Brain pericyte (primary cell): ENCODE data around the gene SUPT4H1.

Source experiments
- DNase-seq: peaks from one replicate; pipeline ENCODE4 v3.0.0-alpha.2; 2012; ENCODE audit warnings: low read depth, low spot score

The SUPT4H1 gene

DNA sequence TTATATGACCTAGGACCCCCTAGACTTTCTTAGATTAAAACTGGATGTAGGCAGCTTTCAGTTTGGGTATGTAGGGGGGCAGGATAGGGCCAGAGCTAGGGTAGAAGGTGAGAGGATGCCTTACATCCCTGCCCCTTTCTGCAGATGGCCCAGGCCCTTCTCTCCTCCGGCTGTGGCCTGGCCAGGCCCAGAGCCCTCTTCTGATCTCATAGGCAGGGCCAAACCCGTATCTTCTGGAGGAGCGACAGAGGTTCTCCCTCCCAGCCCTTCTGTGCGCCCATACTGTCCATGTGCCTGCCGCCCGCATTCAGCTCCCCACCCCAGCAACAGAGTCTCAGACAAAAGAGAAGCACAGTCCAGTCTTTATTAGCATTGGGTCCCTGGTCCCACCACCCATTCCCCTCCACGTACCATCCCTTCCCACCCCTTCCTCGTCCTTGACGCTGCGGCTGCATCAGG, 21.4 kb downstream of the SUPT4H1 start:
- no peak for DNase-seq

DNA sequence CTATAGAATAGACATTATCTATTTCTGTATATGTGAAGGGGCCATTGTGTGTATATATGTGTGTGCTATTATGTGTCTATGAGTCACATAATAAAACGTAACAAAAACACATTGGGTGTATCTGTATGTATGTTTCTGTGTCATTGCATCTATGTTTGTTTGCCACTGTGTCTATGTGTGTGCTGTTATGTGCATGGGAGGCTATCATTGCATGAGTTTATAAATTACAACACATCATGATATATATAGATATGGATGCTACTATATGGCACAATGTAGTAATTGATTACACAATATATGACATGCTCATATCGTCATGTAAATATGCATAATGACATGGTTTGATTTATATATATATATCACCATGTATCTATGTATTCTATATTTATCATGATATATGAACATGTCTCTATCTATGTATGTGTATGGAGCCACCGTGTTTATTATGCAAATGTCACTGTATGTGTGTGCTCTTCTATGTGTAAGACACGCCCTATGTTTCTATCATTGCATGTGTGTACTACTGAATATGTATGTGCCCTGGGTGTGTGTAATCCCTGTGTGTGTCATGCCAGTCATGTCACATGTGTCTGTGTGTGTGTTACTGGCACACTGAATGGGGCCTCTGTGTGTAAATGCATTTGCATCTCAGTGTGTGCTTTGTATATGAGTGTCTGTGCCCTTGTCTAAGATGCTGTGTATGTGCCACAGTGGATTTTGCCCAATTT, 22.0 kb downstream of the SUPT4H1 start:
- DNase-seq: no peak

DNA sequence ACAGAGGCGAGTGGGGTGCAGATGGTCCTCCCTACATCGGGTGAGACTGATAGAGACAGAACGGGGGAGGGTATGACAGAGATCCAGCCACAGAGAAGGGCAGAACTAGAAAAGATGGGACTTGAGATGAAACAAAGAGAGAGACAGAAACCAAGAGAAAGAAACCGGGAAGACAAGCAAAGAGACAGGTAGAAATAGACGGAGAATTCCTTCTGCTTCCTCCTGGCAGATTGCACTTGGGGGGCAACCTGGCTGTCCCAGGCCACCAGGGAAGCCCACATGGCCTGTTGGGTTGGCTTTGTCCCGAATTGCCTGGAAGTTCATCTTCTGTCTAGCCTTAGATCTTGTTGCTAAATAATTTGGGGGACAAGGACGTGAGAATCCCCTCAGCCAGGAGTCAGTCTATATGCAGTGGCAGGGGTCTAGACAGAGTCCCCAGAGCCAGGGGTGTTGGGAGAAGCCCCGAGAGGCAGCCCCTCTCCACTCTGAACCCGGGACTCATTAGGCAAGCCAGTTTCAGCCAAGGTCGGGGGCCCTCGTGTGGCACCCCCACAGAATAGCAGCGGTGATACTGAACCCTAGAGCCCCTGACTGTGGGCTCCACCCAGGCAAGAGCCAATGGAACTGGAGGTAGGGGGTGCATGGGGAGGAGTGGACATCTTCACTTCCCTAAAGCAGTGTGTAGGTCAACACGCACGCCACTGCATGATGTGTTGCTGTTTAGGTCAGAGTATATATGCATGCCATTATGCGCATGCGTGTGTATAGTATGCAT, 22.8 kb downstream of the SUPT4H1 start:
- no peak for DNase-seq

DNA sequence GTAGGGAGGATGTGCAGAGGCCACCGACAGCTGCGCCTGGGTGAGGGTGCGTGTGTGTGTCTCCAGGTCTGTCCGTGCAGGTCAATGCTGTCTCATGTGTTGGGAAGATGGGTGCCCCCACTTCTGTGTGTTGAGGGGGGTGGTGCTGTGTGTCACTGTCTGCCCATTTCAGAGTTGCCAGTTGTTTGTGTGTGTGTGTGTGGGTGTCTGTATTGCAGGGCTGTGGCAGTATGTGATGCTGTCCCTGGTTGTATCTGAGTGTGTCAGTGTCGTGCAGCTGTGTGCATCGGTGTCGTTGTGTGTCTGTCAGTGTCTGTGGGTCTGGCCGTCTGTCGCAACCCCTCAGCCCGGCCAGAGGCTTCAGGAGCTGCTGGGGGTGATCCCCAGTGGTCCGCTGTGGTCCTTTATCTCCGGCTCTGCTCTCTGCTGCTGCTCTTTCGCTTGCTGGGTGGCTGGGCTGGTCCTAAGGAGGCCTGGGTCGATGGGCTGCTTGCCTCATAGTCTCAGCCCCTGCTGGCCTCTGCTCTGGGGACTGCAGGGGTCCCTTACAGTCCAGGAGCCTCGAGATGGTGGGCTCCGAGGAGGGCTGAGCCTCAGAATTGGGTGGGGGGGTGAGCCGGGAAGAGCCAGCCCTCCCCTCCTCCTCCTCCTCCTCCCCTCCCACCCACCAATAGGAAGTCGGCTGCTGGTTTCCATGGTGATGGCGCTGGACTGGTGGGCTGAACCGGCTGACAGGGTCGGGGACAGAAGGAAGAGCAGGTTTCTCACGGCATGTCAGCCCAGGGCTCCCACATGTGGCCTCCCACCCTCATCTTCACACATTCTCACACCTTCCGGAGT, 23.6 kb downstream of the SUPT4H1 start, which contains the start of gene TSPOAP1:
TSS of gene TSPOAP1 (minus strand) at position 601 of the 840 bp plus-strand sequence. CDS start 875 bp downstream, outside the sequence.
- DNase-seq: no peak

DNA sequence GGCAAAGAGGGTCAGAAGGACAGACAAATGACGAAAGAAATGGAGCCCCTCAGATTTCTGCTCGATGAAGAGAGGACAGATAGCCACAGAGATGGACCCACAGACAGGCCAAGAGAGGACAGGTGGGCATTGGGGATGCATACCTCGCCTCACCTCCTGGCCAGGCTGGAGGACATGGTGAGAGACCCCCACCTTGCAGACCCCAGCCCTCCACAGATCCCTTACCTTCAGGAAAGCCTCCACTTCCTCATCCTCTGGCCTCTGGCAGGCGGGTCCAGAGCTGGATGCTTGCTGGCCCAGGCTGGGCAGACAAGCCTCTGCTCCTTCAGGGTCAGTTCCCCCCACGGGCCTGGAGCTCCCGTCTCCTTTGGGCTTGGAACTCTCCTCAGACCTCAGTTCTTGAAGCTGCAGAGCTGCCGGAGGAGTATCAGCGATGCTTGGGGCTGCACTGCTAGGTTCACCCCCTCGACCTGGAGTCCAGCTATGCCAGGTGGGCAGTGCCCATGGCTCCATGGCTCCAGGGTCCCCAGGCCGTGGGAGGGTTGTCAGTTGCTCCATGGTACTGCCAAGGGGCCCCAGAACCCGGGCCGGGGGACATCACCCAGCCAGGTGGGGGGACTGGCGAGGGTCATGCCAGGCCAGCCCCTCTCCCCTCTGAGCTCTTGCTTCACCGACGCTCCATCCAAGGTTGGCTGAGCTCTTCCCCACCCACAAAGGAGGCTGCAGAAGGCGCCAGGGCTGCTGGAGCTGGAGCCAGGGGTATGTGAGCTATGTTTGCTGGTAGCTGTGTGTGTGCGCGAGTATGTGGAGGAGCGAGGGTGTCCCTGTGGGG, 24.4 kb downstream of the SUPT4H1 start:
- no peak for DNase-seq

DNA sequence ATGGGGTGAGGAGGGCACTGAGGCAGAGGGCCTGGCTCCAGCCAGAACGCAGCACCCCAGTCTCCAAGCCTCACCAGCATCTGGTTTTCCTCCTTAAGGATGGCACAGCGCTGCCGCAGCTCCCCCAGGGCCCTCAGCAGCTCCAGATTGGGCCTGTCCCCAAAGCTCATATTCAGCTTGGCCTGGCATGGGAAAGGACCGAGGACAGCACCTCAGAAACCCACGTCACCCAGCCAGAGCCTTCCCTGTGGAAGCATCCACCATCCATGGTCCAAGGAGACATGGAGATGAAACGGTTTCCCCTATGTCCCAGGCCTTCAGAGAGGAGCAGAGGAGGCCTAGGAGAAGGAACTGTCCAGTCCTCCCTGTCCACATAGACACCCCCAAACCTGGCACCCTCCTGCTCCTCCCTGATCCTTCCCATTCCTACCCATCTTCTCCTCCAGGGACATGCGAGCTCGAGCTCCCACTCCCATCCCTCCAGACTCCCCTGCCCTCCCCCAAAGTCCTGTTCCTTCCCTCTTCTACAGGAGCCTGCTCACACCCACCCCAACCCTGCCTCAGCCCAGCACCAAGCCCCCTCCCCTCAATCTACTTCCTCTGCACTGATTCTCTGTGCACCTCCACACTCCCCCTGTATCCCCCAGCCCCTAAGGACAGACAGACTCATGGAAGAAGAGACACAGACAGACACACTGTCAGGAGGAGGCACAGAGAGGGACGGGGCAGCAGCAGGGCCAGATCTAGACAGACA, 25.2 kb downstream of the SUPT4H1 start:
- DNase-seq: no peak

DNA sequence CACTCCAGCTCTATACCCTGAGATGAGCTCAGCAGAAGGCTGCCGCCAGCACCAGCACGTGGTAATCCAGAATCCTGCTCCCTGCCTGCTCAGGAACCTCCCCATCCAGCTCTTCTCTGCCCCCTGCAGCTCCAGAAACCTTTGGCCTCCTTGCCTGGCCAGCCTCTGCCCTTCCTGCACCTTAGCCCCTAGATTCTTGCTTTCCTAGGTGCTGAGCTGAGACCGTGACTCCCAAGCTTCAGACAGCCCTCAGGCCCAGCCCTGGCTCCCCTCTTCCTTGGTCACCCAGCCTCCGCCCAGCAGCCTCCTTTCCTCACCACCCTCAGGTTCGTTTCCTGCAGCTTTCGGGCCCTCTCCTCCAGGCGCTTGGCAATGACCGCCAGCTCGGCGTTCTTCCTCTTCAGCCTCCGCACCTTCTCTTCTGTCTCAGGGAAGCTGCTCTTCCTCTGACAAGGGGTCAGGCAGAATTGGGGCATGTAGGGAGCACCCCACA, 26.0 kb downstream of the SUPT4H1 start:
- DNase-seq: no peak

DNA sequence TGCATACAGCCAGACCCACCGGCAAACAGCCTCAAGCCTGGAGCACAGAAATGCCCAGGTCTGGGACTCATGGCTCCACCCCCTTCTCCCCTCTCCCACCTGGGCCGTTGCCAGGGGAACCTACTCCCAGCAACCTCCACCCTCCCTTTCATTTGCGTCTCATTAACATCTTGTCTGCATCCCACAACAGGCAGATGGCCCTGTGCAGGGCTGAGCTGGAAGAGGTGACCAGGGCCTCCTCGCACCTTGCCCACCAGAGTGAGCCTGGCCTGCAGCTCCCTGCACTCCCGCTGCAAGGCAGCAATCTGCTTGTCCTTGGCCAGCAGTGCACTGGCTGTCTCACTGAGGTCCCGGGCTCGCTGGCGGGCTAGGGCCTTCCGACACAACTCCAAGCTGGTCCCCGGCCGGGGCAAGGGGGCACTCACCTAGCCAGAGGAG, 26.7 kb downstream of the SUPT4H1 start:
- no peak for DNase-seq

DNA sequence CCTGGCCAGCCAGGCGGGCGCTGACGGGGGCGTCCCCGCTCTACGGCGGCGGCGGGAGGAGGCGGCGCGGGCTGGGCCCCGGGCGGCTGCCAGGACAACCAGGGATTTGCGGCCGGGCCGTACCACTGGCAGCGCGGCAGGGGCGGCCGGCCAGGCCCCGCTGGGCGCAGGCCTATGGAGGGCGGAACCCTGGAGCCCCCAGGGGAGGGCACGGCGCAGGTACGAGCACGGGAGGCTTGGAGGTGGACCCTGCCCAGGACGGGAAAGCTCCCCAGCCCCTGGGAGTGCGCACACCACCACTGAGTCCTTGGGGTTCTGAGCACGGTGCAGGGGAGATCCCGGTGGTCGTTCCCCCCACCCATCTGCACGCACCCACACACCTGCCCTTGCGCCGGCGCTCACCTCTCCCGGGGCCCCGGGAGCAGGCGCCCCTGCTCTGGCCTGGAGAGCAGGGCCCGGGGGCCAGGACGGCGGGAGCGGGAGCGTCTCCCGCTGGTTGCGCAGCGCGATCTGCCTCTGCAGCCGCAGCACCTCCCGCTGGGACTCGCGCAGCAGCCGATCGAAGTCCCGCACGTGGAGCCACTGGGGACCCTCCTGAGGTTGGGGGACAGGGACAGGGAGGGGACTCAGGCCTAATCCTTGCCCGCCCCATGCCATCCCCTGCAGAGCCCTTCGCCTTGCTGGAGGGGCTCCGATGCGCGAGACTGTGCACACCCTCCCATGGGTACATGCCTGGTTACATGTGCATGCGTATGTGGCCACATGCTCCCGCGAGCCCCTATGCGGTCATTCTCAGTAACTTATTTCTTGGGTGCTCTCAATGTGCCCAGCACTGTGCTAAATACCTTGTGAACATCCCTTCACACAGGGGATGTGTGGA, 27.4 kb downstream of the SUPT4H1 start:
- DNase-seq: no peak

DNA sequence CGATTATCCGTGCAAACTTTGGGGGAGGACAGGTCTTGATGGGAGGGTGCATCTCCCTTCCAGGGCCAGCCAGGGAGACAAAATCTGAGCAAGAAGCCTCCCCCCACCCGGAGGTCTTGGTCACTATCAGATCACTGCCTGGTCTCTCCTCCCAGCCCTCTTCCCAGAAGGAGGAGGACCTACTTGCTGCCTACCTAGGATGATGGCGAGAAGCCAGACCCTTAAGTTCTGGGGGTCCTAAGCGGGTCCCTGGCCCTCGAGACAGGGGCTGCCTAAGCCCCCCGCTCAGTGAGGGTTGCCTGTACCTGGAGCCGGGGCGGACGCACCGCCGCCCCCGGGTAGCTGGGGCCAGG, 28.0 kb downstream of the SUPT4H1 start:
- no peak for DNase-seq

DNA sequence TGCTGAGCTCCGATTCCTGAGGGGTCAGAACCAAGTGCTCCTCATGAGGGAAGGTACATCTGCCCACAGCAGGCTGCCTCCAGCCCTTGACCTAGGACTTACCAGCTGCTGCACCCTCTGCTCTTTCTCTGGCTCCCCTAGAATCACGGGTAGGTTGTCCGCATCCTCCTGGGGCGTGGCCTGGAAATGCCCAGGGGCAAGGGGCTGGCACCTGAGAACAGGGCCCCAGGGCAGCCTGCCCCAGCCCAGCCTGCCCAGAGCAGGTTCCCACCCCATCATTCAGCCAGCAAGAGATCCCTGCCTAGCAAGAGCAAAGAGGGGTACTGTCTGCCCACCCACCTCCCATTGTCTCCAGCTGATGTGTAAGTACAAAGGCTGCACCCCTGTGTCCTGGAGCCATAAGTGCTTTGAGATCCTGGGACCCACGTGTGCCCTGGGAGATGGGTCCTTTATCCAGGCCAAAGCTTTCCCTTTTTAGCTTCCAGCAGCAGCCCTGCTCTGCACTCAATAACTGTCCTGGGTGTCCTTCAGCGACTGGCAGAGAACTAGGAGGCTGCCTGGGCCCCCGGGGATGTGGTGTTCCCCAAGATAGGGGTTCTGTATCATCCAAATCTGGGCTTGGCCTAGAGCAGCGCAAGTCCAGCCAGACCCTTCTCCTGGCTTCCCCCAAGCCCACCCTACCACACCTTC, 28.5 kb downstream of the SUPT4H1 start:
- no peak for DNase-seq

DNA sequence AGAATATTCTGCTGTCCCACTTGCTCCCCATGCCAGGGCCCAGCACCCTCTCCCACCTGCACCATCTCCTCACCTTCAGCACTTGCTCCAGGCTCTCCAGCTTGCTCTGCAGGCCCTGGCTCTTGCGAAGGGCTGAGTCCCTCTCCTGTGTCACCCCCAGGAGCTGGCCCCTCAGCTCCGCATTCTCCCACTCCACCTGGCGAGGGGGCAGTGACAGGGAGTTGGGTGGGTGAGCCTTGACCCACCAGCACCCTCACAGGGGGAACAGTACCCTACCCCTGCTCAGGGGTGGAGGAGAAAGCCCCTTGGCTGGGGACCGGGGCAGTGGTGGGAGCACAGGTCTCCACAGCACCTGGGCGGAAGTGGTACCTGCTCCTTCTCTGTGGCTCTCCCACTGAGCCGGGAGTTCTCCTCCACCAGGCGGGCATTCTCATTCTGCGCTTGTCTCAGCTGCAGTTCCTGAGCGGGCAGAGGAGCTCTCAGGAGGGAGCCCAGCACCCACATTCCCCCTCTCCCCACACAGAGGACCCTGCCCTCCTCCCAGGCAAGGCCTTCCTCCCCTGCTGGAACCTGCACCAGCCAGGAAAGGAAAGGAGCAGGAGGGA, 29.3 kb downstream of the SUPT4H1 start:
- DNase-seq: no peak

DNA sequence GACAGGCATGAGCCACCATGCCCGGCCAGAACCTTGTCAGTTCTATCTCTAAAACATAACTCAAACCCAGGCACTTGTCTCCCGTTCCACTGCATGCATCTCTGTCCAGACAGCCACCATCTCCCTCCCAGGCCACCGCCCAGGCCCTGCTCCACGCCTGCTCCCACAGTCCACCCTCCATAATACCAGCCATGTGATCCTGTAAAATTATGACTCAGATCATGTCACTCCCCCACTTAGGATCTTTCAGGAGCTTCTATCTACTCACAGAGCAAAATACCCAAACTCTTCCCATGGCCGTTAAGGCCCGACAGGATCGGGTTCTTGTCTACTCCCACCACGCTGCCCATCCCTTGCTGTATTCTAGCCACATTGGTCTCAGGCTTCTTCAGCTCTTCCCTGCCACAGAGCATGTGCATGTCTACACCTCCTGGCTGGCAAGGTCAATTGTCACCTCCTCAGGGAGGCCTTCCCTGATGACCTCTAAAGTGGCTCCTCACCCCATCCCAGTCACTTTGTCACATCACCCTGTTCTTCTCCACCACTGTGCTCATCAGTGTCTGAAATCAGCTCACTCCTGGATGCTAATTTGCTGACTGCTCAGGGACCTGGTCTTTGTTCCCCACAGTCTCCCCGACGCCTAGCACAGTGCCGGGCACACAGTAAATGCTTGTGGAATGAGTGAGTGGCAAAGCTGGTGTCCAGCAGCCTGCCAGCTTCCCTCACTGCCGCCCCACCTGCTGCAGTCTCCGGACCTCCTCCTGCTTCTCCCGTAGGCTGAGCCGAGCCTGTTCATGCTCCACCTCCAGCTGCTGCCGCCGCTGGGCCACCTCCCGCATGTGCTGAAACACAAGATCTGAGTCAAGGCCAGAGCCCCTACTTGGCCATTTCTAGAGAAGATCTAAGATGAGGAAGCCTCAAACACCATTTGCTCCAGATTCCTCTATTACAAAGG, 30.2 kb downstream of the SUPT4H1 start:
- DNase-seq: no peak

DNA sequence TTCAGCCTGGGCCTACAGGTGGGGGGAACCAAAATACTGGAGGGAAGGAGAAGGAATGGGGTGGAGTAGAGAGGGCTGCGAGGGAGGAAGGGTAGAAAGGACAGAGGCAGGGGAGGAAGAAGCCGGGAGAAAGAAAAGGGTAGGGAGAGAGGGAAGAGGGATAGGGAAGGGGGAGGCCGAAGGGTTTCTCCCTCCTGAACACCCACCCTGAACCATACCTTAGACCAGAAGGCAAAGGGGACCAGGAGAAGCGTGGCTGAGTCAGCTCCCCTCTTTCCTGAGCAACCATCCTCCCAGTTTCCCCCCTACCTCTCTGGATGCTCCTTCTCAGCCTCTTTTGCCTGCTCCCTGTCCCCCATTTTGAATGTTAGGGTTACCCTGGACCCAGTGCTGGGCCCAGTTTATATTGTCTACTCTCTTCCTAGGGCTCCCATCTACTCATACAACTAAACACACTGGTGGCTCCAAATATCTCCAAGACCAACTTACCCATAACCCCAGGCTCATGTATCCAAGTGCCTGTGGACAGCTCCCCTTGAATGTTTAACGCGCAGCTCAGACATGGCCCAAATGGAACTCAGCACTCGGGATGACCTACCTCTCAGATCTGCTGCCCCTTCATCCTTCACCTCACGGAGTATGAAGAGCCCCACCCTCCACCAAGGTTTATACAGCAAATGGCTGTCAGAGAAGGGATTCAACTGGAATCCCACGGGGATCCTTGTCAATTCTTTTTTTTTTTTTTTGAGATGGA, 31.3 kb downstream of the SUPT4H1 start:
- no peak for DNase-seq

DNA sequence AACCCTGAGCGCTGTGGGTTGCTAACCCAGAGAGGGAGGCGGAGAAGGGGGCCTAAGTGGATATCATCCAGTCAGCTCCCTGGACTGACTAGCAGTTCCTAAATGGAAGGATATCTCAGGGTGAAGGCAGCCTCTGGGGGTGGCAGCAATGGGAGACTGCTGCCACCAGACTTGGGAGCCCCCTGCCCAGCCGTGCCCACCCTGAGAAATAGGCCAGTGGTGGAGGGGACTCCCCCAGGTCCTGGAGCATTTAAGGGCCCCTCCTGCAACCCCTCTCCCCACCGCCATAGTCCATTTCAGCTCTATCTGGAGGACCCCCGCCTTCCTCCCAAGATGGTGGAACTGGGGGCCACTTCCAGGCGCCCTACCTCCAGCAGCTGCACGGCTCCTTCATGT, 31.8 kb downstream of the SUPT4H1 start:
- DNase-seq: no peak
